ENCODE data around the gene TTC23L.

The TTC23L gene

DNA sequence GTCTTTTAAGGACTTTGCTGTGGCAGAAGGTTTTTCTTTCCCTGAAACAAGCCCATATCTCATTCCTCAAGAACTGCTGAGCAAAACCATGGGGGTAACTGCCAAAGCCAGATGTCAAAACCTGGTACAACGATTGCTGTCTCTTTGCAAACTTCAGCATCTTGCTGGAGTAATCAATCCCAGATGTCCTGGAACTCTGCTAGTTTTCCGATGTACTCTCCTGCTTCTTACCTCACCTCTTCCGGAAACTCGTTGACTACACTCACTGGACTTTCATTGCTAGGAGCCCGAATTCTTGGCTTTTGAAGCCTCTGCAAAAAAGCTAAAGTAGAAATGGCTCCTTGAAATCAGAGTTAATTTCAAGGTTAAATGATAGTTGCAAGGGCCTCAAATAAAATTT, 53.0 kb downstream of the TTC23L start:
- Histone ChIP-seq H3K4me2 (ENCODE audit: low read depth, low read length, poor library complexity, severe bottlenecking) (no peak overlapping the region), H3K9ac (ENCODE audit: low read depth, low read length, poor library complexity, severe bottlenecking) (no peak overlapping the region), H3K9me3 (ENCODE audit: insufficient read depth, low read depth, low read length) (no peaks in the 10 kb centered on the region), H3K4me3 (ENCODE audit: low read length, poor library complexity, severe bottlenecking) (no peak overlapping the region), H3K4me1 (ENCODE audit: insufficient read depth, low read length, poor library complexity, severe bottlenecking) (no peaks in the 10 kb centered on the region), H3K36me3 (ENCODE audit: insufficient read depth, low read length) (no peaks in the 10 kb centered on the region), H3F3A (ENCODE audit: low read depth) (no peaks in the 10 kb centered on the region), H3K79me2 (ENCODE audit: insufficient read depth, low read length) (no peaks in the 10 kb centered on the region), H2AFZ (ENCODE audit: low read length) (no peak overlapping the region), H3K27me3 (ENCODE audit: insufficient read depth, low read length, poor library complexity, severe bottlenecking) (no peaks in the 10 kb centered on the region), H3K9me2 (replicated peaks; ENCODE audit: low read depth, low read length) (no peaks in the 10 kb centered on the region), H4K20me1 (ENCODE audit: insufficient read depth, low read length, poor library complexity, severe bottlenecking) (no peaks in the 10 kb centered on the region)
- TF ChIP-seq EZH2phosphoT487 (IDR thresholded peaks at IDR 0.05; ENCODE audit: borderline replicate concordance), result no peak
- TF ChIP-seq, protein P1, sequence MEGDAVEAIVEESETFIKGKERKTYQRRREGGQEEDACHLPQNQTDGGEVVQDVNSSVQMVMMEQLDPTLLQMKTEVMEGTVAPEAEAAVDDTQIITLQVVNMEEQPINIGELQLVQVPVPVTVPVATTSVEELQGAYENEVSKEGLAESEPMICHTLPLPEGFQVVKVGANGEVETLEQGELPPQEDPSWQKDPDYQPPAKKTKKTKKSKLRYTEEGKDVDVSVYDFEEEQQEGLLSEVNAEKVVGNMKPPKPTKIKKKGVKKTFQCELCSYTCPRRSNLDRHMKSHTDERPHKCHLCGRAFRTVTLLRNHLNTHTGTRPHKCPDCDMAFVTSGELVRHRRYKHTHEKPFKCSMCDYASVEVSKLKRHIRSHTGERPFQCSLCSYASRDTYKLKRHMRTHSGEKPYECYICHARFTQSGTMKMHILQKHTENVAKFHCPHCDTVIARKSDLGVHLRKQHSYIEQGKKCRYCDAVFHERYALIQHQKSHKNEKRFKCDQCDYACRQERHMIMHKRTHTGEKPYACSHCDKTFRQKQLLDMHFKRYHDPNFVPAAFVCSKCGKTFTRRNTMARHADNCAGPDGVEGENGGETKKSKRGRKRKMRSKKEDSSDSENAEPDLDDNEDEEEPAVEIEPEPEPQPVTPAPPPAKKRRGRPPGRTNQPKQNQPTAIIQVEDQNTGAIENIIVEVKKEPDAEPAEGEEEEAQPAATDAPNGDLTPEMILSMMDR (conservative IDR thresholded peaks at IDR 0.05; ENCODE audit: low read length), result no peak

DNA sequence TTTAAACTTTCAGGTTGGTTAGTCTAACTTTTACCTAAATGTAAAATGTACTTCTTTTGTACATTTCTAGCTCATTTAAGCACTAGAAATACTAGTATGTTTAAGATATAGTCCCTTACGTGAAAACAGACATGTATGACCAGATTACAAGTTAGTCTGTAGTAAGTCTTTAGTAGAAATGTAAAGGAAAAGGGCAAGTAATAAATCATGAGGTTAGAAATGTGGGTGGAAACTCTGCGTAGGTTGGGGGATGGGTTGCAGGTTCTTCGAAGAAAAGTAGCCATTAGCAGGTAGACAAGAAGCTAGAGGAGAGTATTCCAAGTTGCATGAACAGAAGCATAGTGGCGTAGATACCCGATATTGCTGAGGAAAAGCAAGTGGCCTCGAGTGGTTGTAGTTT, 53.5 kb downstream of the TTC23L start:
- Histone ChIP-seq H3K79me2 (ENCODE audit: insufficient read depth, low read length) (no peaks in the 10 kb centered on the region), H3K36me3 (ENCODE audit: insufficient read depth, low read length) (no peaks in the 10 kb centered on the region), H3K9ac (ENCODE audit: low read depth, low read length, poor library complexity, severe bottlenecking) (no peak overlapping the region), H3K27me3 (ENCODE audit: insufficient read depth, low read length, poor library complexity, severe bottlenecking) (no peaks in the 10 kb centered on the region), H3K9me3 (ENCODE audit: insufficient read depth, low read depth, low read length) (no peaks in the 10 kb centered on the region), H3K4me3 (ENCODE audit: low read length, poor library complexity, severe bottlenecking) (no peak overlapping the region), H3K9me2 (replicated peaks; ENCODE audit: low read depth, low read length) (no peaks in the 10 kb centered on the region), H2AFZ (ENCODE audit: low read length) (no peak overlapping the region), H3K4me2 (ENCODE audit: low read depth, low read length, poor library complexity, severe bottlenecking) (no peak overlapping the region), H3K4me1 (ENCODE audit: insufficient read depth, low read length, poor library complexity, severe bottlenecking) (no peaks in the 10 kb centered on the region), H4K20me1 (ENCODE audit: insufficient read depth, low read length, poor library complexity, severe bottlenecking) (no peaks in the 10 kb centered on the region), H3F3A (ENCODE audit: low read depth) (no peaks in the 10 kb centered on the region)
- no peak for TF ChIP-seq EZH2phosphoT487 (IDR thresholded peaks at IDR 0.05; ENCODE audit: borderline replicate concordance)
- TF ChIP-seq, protein P1 (conservative IDR thresholded peaks at IDR 0.05; ENCODE audit: low read length), result no peak

DNA sequence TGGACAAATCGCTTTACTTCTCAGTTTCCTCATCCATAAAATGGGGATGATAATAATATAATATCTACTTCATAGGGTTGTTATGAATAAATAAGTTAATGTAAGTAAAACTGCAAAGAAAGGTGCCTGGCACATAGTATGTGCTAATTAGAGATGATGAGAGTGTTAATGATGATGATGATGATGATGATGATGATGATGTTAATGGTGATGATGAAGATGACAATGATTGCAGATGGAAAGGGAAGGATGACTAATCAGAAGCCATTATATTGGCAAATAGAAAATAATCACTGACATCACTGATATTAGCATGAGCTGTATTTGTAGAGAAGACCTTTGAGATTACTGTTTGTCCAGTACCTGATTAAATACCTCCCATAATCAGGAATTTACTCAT, 55.8 kb downstream of the TTC23L start:
- Histone ChIP-seq H3K9me2 (replicated peaks; ENCODE audit: low read depth, low read length) (no peaks in the 10 kb centered on the region), H3K79me2 (ENCODE audit: insufficient read depth, low read length) (no peaks in the 10 kb centered on the region), H3K4me2 (ENCODE audit: low read depth, low read length, poor library complexity, severe bottlenecking) (no peak overlapping the region), H3K4me1 (ENCODE audit: insufficient read depth, low read length, poor library complexity, severe bottlenecking) (peaks cover 3% of the 10 kb centered on the region), H3K9me3 (ENCODE audit: insufficient read depth, low read depth, low read length) (no peaks in the 10 kb centered on the region), H2AFZ (ENCODE audit: low read length) (no peak overlapping the region), H3K9ac (ENCODE audit: low read depth, low read length, poor library complexity, severe bottlenecking) (no peak overlapping the region), H3K36me3 (ENCODE audit: insufficient read depth, low read length) (no peaks in the 10 kb centered on the region), H3K4me3 (ENCODE audit: low read length, poor library complexity, severe bottlenecking) (no peak overlapping the region), H3F3A (ENCODE audit: low read depth) (no peaks in the 10 kb centered on the region), H4K20me1 (ENCODE audit: insufficient read depth, low read length, poor library complexity, severe bottlenecking) (no peaks in the 10 kb centered on the region), H3K27me3 (ENCODE audit: insufficient read depth, low read length, poor library complexity, severe bottlenecking) (no peaks in the 10 kb centered on the region)
- TF ChIP-seq, protein P1 (conservative IDR thresholded peaks at IDR 0.05; ENCODE audit: low read length), result no peak
- TF ChIP-seq EZH2phosphoT487 (IDR thresholded peaks at IDR 0.05; ENCODE audit: borderline replicate concordance), result no peak
